HCT116 (cell line): ENCODE measurements around the gene UQCR11. TPM values are rescaled to one million over a fixed set of nuclear protein-coding genes. Genes with fewer than 3 reads are reported as not detected.

Source experiments
- ATAC-seq: fragments of 200-7000 bp; cut with Tn5 transposase; 2 replicates; pipeline ENCODE4 v1.9.1; 2020; ENCODE audit warnings: mild to moderate bottlenecking, moderate library complexity
- BruUV-seq: library from RNA; stranded (reverse); fragments of 400-500 nt; replicated peaks from 2 replicates; lab custom pipeline; 2021; lab: Mats Ljungman, UMichigan
- CTCF ChIA-PET: fragments of 300-600 bp; sonication (Branson Sonifier 250); formaldehyde crosslinking; loops from one replicate; lab custom pipeline; 2021; ENCODE audit warnings: antibody characterized with exemption; lab: Charles Lee
- POLR2A ChIA-PET: fragments of 300-600, 350-600 bp; sonication (Branson Sonifier 250); formaldehyde crosslinking; loops from one replicate; lab custom pipeline; 2021; ENCODE audit warnings: antibody characterized with exemption; lab: Charles Lee
- RAD21 ChIA-PET, 2 experiments: fragments of 300-600 bp; sonication (Branson Sonifier 250); formaldehyde crosslinking; loops; one replicate each; lab custom pipeline; 2023; ENCODE audit warnings: low total read pairs in 2 of 2; ENCODE audit not compliant: uncharacterized antibody in 2 of 2, unreplicated experiment in 2 of 2, low non-redundant PET in 1 of 2; lab: Charles Lee
- DNase-seq: peaks from one replicate; pipeline ENCODE4 v3.0.0-alpha.2; 2010; ENCODE audit warnings: low read depth, low spot score
- H2AFZ ChIP-seq: fragments of 200-600 bp; shearing (Covaris generic), sonication (generic); 2 replicates; pipeline ENCODE4 v1.6.1; 2017; ENCODE audit warnings: low read depth, mixed run types, mixed read lengths, antibody characterized with exemption, low read length; ENCODE audit not compliant: poor library complexity, severe bottlenecking
- H3K27ac ChIP-seq: 2 replicates; pipeline ENCODE4 v1.5.1; 2012; ENCODE audit warnings: low read depth, low read length
- H3K27me3 ChIP-seq: fragments of 200-600 bp; sonication (generic); 2 replicates; pipeline ENCODE4 v1.6.1; 2016; ENCODE audit warnings: mixed run types, low read length, mixed read lengths; ENCODE audit not compliant: insufficient read depth
- H3K36me3 ChIP-seq, 2 experiments: fragments of 200-500 bp in 1 of 2; fragments of 200-600 bp in 1 of 2; sonication (Bioruptor generic) in 1 of 2; sonication (generic) in 1 of 2; 2 replicates each; pipeline versions ENCODE4 v1.5.1 to v1.6.1; 2014 to 2016; ENCODE audit warnings: low read length in 2 of 2, inconsistent platforms in 1 of 2, mixed read lengths in 1 of 2, mixed run types in 1 of 2; ENCODE audit not compliant: insufficient read depth in 2 of 2, control insufficient read depth in 1 of 2
- H3K4me1 ChIP-seq, 2 experiments: fragments of 200-600 bp in 1 of 2; sonication (generic) in 1 of 2; 2 replicates each; pipeline versions ENCODE4 v1.5.1 to v1.6.1; 2012 to 2017; ENCODE audit warnings: low read length in 2 of 2, inconsistent platforms in 1 of 2, mild to moderate bottlenecking in 1 of 2, mixed read lengths in 1 of 2, mixed run types in 1 of 2, moderate library complexity in 1 of 2; ENCODE audit not compliant: insufficient read depth in 2 of 2, control insufficient read depth in 1 of 2
- H3K4me2 ChIP-seq: fragments of 200-600 bp; sonication (generic); 2 replicates; pipeline ENCODE4 v1.6.1; 2017; ENCODE audit warnings: mixed run types, low read length, mixed read lengths
- H3K4me3 ChIP-seq, 2 experiments: fragments of 200-600 bp in 1 of 2; sonication (generic) in 1 of 2; replicated peaks in 1 of 2; 2 replicates each; pipeline ENCODE4 v1.5.1; 2011 to 2016; ENCODE audit warnings: low read length in 2 of 2, control low read depth in 1 of 2, low read depth in 1 of 2, mild to moderate bottlenecking in 1 of 2, mixed read lengths in 1 of 2, mixed run types in 1 of 2
- H3K79me2 ChIP-seq: fragments of 200-600 bp; sonication (generic); 2 replicates; pipeline ENCODE4 v1.6.1; 2017; ENCODE audit warnings: mild to moderate bottlenecking, mixed run types, low read length, moderate library complexity, mixed read lengths; ENCODE audit not compliant: insufficient read depth
- H3K9ac ChIP-seq: fragments of 200-600 bp; sonication (generic); 2 replicates; pipeline ENCODE4 v1.6.1; 2016; ENCODE audit warnings: low read length, mixed read lengths
- H3K9me2 ChIP-seq: fragments of 200-600 bp; sonication (generic), shearing (Covaris generic); 2 replicates; pipeline ENCODE4 v1.6.1; 2017; ENCODE audit warnings: mixed run types, mild to moderate bottlenecking, moderate library complexity; ENCODE audit not compliant: insufficient read depth
- H3K9me3 ChIP-seq, 2 experiments: fragments of 200-500 bp in 1 of 2; fragments of 200-600 bp in 1 of 2; sonication (Bioruptor generic) in 1 of 2; sonication (generic) in 1 of 2; 2 replicates each; pipeline ENCODE4 v1.6.1; 2014 to 2017; ENCODE audit warnings: low read length in 2 of 2, mixed read lengths in 2 of 2, inconsistent platforms in 1 of 2, low read depth in 1 of 2, mild to moderate bottlenecking in 1 of 2, mixed run types in 1 of 2, moderate library complexity in 1 of 2; ENCODE audit not compliant: control insufficient read depth in 1 of 2, insufficient read depth in 1 of 2
- H4K20me1 ChIP-seq: fragments of 200-600 bp; sonication (generic), shearing (Covaris generic); 2 replicates; pipeline ENCODE4 v1.6.1; 2017; ENCODE audit warnings: mixed run types, mild to moderate bottlenecking, moderate library complexity; ENCODE audit not compliant: insufficient read depth
- CBX3 ChIP-seq: IDR thresholded peaks from 2 replicates; pipeline ENCODE4 v1.6.1; 2012; ENCODE audit warnings: low read depth
- CEBPB ChIP-seq: IDR thresholded peaks from 2 replicates; pipeline ENCODE4 v1.6.1; 2012; ENCODE audit warnings: low read depth
- EGR1 ChIP-seq: IDR thresholded peaks from 2 replicates; pipeline ENCODE4 v1.6.1; 2012; ENCODE audit warnings: low read depth
- ELF1 ChIP-seq: IDR thresholded peaks from 2 replicates; pipeline ENCODE4 v1.6.1; 2012; ENCODE audit warnings: low read depth, borderline replicate concordance
- EZH2 ChIP-seq: fragments of 200-600 bp; sonication (generic); IDR thresholded peaks from 2 replicates; pipeline ENCODE4 v1.6.1; 2017; ENCODE audit warnings: antibody characterized with exemption, mixed run types
- FOSL1 ChIP-seq: IDR thresholded peaks from 2 replicates; pipeline ENCODE4 v1.6.1; 2012; ENCODE audit warnings: low read depth
- JUND ChIP-seq: IDR thresholded peaks from 2 replicates; pipeline ENCODE4 v1.6.1; 2012
- MAX ChIP-seq: IDR thresholded peaks from 2 replicates; pipeline ENCODE4 v1.6.1; 2012
- POLR2AphosphoS5 ChIP-seq: IDR thresholded peaks from 2 replicates; pipeline ENCODE4 v1.6.1; 2011; ENCODE audit warnings: mild to moderate bottlenecking, low read depth, low read length, moderate library complexity
- RAD21 ChIP-seq: IDR thresholded peaks from 2 replicates; pipeline ENCODE4 v1.6.1; 2012; ENCODE audit warnings: low read depth, mild to moderate bottlenecking
- SIN3A ChIP-seq: IDR thresholded peaks from 2 replicates; pipeline ENCODE4 v1.6.1; 2012; ENCODE audit warnings: low read depth
- SP1 ChIP-seq: IDR thresholded peaks from 2 replicates; pipeline ENCODE4 v1.6.1; 2012; ENCODE audit warnings: low read depth
- TCF7L2 ChIP-seq: IDR thresholded peaks from 2 replicates; pipeline ENCODE4 v1.7.0; 2011; ENCODE audit warnings: borderline replicate concordance, inconsistent platforms; ENCODE audit not compliant: insufficient read depth, insufficient read length; ENCODE audit errors: extremely low read depth
- YY1 ChIP-seq: IDR thresholded peaks from 2 replicates; pipeline ENCODE4 v1.6.1; 2011; ENCODE audit warnings: low read length, low read depth, moderate library complexity, mild to moderate bottlenecking; ENCODE audit not compliant: insufficient replicate concordance; ENCODE audit errors: extremely low read depth
- ZBTB33 ChIP-seq: IDR thresholded peaks from 2 replicates; pipeline ENCODE4 v1.6.1; 2011; ENCODE audit warnings: mild to moderate bottlenecking, low read length, moderate library complexity; ENCODE audit not compliant: insufficient replicate concordance; ENCODE audit errors: extremely low read depth
- ZFX ChIP-seq: fragments of 450-650 bp; IDR thresholded peaks from 2 replicates; pipeline ENCODE4 v1.6.1; 2017
- intact Hi-C: fragments of 100-400 bp; cut with micrococcal nuclease; formaldehyde crosslinking; loops from 2 replicates; pipeline ENCODE4 v1.10.0; 2022
- total RNA-seq: library from RNA; stranded (reverse); gene quantifications from one replicate; pipeline ENCODE4 v1.2.1, GENCODE V29; 2021; ENCODE audit not compliant: unreplicated experiment

Gene UQCR11
- total RNA-seq, 1 experiment from 2014 or later, result 303 TPM

DNA sequence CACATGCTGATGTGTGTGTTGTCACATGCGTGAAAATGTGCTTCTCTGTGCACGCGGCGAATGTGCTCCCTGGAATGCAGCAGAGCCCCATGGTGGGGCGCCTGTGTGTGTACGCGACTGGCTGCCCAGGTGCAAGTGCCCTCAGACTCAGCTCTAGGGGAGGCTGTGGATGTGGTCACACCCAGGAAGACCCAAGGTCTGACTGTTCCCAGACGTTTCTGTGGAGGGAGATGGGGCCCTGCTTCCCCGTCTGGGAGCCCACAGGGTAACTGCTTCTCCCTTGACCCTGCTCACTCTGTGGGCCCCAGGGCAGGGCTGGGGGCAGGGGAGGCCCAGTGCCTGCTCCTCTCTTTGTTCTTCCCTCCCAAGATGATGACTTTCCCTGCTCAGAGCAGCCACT is 7.9 kb upstream of the UQCR11 start:
- H3K9ac ChIP-seq, result no peak overlapping the region
- intact Hi-C loops, result no loop called here
- RAD21 ChIA-PET, result no interaction called here
- CTCF ChIA-PET, result no interaction called here
- H3K36me3 ChIP-seq, result peaks cover 35 to 36% of the 10 kb centered on the region in 2 experiments; a peak in 3 of 4 replicates
- H3K27me3 ChIP-seq, result no peaks in the 10 kb centered on the region
- H2AFZ ChIP-seq, result no peak overlapping the region
- POLR2A ChIA-PET, result no interaction called here
- no peak for TF ChIP-seq SIN3A
- no peak for TF ChIP-seq CBX3
- no peak for TF ChIP-seq YY1
- TF ChIP-seq POLR2AphosphoS5, result no peak
- TF ChIP-seq ZBTB33, result no peak
- no peak for TF ChIP-seq EGR1
- no peak for TF ChIP-seq JUND
- no peak for TF ChIP-seq RAD21
- TF ChIP-seq SP1, result no peak
- no peak for TF ChIP-seq ELF1
- TF ChIP-seq EZH2, result no peak
- TF ChIP-seq FOSL1, result no peak
- no peak for TF ChIP-seq TCF7L2
- no peak for TF ChIP-seq ZFX
- no peak for TF ChIP-seq MAX
- TF ChIP-seq CEBPB, result no peak
- H4K20me1 ChIP-seq, result no peaks in the 10 kb centered on the region
- DNase-seq (no peak), ATAC-seq (no peak)
- H3K79me2 ChIP-seq, result peaks cover 11% of the 10 kb centered on the region; the same call in 1 of the 2 replicates
- H3K27ac ChIP-seq, result no peak overlapping the region
- no TSS peak for BruUV-seq
- no peak overlapping the region for H3K4me2 ChIP-seq
- H3K9me2 ChIP-seq, result no peaks in the 10 kb centered on the region
- H3K4me1 ChIP-seq, result peaks cover 3 to 13% of the 10 kb centered on the region in 2 experiments; a peak in 3 of 4 replicates
- no peaks in the 10 kb centered on the region for H3K9me3 ChIP-seq
- no peak overlapping the region for H3K4me3 ChIP-seq
